GM10847 (cell line): ENCODE measurements around the gene CDKL5.

Source experiments
- POLR2A ChIP-seq: IDR thresholded peaks from 2 replicates; pipeline ENCODE4 v1.6.1; 2011; ENCODE audit not compliant: insufficient read length; ENCODE audit errors: extremely low read depth

Gene CDKL5

GRCh38 chrX:18696653-18697052 lies 271.2 kb downstream of the CDKL5 start:
- no peak for TF ChIP-seq POLR2A

- no peak for TF ChIP-seq POLR2A
Measured at GRCh38 chrX:18698737-18699650, 273.6 kb downstream of the CDKL5 start.

- no peak for TF ChIP-seq POLR2A
Measured at GRCh38 chrX:18701621-18702361, 276.4 kb downstream of the CDKL5 start.

GRCh38 chrX:18702362-18703195 lies 277.2 kb downstream of the CDKL5 start:
- no peak for TF ChIP-seq POLR2A
